Measurements from ENCODE around the gene NRG3. TPM values are rescaled to one million over a fixed set of nuclear protein-coding genes. Genes with fewer than 3 reads are reported as not detected.

The NRG3 gene
- total RNA-seq, 1 experiment from 2014 or later, result 0.08 TPM

DNA sequence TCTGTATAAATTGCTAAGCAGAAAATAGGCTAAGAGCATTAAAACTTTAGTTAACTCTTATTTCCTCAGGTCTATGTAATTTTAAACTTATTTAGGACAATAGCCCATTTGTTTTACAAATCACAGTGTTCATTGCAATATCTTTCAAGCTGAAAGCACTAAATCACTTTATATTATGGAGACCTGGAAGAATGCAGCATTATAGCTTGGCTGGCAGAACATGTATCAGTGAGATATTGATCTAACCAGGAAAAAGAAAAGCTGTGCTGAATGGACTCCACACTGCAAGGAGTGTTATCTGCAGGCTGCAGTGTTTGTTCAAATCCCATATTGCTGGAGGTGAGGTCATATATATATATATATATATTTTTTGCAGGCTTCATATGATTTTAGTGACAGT, 517.5 kb downstream of the NRG3 start:
- Histone ChIP-seq H3K4me3 (ENCODE audit: low read depth in 2 of 2, low read length in 2 of 2) (no peak overlapping the region), H3K9me3 (ENCODE audit: control insufficient read depth, insufficient read depth, low read depth, low read length) (no peaks in the 10 kb centered on the region), H3K27ac (ENCODE audit: low read length) (no peak overlapping the region), H3K4me1 (ENCODE audit: control insufficient read depth, insufficient read depth, low read length) (no peaks in the 10 kb centered on the region), H3K36me3 (ENCODE audit: control insufficient read depth, insufficient read depth, low read length) (no peaks in the 10 kb centered on the region), H3K27me3 (ENCODE audit: control insufficient read depth, insufficient read depth, low read length) (no peaks in the 10 kb centered on the region)
- in situ Hi-C loops (cut with HindIII; ENCODE audit: low pct_unique_long_range_greater_than_20kb, low sequenced_read_pairs), result no loop called here
- TF ChIP-seq SIN3A (IDR thresholded peaks at IDR 0.05; ENCODE audit: borderline replicate concordance, insufficient read depth, low read depth, low read length) (no peak), POLR2AphosphoS5 (IDR thresholded peaks at IDR 0.05; ENCODE audit: low read depth, low read length) (no peak), TCF7L2 (IDR thresholded peaks at IDR 0.05; ENCODE audit: low read depth, low read length) (no peak)
- TF ChIP-seq, protein P1, sequence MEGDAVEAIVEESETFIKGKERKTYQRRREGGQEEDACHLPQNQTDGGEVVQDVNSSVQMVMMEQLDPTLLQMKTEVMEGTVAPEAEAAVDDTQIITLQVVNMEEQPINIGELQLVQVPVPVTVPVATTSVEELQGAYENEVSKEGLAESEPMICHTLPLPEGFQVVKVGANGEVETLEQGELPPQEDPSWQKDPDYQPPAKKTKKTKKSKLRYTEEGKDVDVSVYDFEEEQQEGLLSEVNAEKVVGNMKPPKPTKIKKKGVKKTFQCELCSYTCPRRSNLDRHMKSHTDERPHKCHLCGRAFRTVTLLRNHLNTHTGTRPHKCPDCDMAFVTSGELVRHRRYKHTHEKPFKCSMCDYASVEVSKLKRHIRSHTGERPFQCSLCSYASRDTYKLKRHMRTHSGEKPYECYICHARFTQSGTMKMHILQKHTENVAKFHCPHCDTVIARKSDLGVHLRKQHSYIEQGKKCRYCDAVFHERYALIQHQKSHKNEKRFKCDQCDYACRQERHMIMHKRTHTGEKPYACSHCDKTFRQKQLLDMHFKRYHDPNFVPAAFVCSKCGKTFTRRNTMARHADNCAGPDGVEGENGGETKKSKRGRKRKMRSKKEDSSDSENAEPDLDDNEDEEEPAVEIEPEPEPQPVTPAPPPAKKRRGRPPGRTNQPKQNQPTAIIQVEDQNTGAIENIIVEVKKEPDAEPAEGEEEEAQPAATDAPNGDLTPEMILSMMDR (IDR thresholded peaks at IDR 0.05), result no peak
- TF ChIP-seq, protein P2, sequence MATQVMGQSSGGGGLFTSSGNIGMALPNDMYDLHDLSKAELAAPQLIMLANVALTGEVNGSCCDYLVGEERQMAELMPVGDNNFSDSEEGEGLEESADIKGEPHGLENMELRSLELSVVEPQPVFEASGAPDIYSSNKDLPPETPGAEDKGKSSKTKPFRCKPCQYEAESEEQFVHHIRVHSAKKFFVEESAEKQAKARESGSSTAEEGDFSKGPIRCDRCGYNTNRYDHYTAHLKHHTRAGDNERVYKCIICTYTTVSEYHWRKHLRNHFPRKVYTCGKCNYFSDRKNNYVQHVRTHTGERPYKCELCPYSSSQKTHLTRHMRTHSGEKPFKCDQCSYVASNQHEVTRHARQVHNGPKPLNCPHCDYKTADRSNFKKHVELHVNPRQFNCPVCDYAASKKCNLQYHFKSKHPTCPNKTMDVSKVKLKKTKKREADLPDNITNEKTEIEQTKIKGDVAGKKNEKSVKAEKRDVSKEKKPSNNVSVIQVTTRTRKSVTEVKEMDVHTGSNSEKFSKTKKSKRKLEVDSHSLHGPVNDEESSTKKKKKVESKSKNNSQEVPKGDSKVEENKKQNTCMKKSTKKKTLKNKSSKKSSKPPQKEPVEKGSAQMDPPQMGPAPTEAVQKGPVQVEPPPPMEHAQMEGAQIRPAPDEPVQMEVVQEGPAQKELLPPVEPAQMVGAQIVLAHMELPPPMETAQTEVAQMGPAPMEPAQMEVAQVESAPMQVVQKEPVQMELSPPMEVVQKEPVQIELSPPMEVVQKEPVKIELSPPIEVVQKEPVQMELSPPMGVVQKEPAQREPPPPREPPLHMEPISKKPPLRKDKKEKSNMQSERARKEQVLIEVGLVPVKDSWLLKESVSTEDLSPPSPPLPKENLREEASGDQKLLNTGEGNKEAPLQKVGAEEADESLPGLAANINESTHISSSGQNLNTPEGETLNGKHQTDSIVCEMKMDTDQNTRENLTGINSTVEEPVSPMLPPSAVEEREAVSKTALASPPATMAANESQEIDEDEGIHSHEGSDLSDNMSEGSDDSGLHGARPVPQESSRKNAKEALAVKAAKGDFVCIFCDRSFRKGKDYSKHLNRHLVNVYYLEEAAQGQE (IDR thresholded peaks at IDR 0.05; ENCODE audit: insufficient read depth in 1 of 2, low read depth in 2 of 2, low read length in 1 of 2), result no peak
- ATAC-seq, result no peak
- intact Hi-C loops (cut with micrococcal nuclease; ENCODE audit: unreplicated experiment), result no loop called here
- ChIA-PET CTCF (no interaction called here), POLR2A (no interaction called here)
- BruUV-seq (replicated peaks), result no TSS peak
- DNase-seq (ENCODE audit: low read depth, low spot score), result no peak

DNA sequence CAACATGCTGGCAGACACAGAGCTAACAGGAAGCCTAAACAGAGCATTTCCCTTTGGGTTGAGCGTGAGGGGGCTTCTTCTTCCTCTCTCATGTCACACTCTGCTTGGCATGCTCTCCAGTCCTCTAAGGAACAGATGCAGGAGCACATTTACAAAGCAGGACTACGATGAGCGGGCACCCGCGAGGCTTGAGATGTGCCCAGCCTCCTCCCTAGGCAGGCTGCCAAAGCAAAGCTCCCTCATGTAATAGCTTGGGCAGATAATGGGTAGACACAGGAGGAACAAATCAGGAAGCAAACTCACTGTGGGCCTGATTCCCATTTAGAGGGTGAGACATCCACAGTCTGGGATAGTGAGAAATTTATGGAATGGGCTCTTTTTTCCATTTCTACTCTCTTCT, 519.1 kb downstream of the NRG3 start:
- ATAC-seq, result no peak
- TF ChIP-seq POLR2AphosphoS5 (IDR thresholded peaks at IDR 0.05; ENCODE audit: low read depth, low read length) (no peak), SIN3A (IDR thresholded peaks at IDR 0.05; ENCODE audit: borderline replicate concordance, insufficient read depth, low read depth, low read length) (no peak), TCF7L2 (IDR thresholded peaks at IDR 0.05; ENCODE audit: low read depth, low read length) (no peak)
- TF ChIP-seq, protein P2 (IDR thresholded peaks at IDR 0.05; ENCODE audit: insufficient read depth in 1 of 2, low read depth in 2 of 2, low read length in 1 of 2), result no peak
- TF ChIP-seq, protein P1 (IDR thresholded peaks at IDR 0.05), result no peak
- Histone ChIP-seq H3K27me3 (ENCODE audit: control insufficient read depth, insufficient read depth, low read length) (no peaks in the 10 kb centered on the region), H3K4me3 (ENCODE audit: low read depth in 2 of 2, low read length in 2 of 2) (no peak overlapping the region), H3K9me3 (ENCODE audit: control insufficient read depth, insufficient read depth, low read depth, low read length) (no peaks in the 10 kb centered on the region), H3K27ac (ENCODE audit: low read length) (no peak overlapping the region), H3K4me1 (ENCODE audit: control insufficient read depth, insufficient read depth, low read length) (no peaks in the 10 kb centered on the region), H3K36me3 (ENCODE audit: control insufficient read depth, insufficient read depth, low read length) (no peaks in the 10 kb centered on the region)
- BruUV-seq (replicated peaks), result no TSS peak
- in situ Hi-C loops (cut with HindIII; ENCODE audit: low pct_unique_long_range_greater_than_20kb, low sequenced_read_pairs), result no loop called here
- ChIA-PET POLR2A (no interaction called here), CTCF (no interaction called here)
- no peak for DNase-seq (ENCODE audit: low read depth, low spot score)
- intact Hi-C loops (cut with micrococcal nuclease; ENCODE audit: unreplicated experiment), result no loop called here

Measured in Panc1 (cell line).